Subcutaneous adipose tissue (tissue), 4 donors: ENCODE measurements around the gene BEND7. TPM values are rescaled to one million over a fixed set of nuclear protein-coding genes. Genes with fewer than 3 reads are reported as not detected.

ENCODE experiments used
- CTCF ChIP-seq: fragments of 450-650 bp; IDR thresholded peaks from one replicate; pipeline ENCODE4 v1.5.1; 2016; ENCODE audit warnings: low read depth, mild to moderate bottlenecking, control low read depth, antibody characterized with exemption, moderate library complexity
- total RNA-seq, 4 donors: library from RNA; depleted of rRNA; stranded (reverse); fragments of >200 nt; gene quantifications; one replicate each; pipeline ENCODE4 v1.1.0, GENCODE V29; 2016

Gene BEND7
- total RNA-seq, 4 donors from 2014 or later, result 7.5 to 19.8 (median 11.8) TPM

DNA sequence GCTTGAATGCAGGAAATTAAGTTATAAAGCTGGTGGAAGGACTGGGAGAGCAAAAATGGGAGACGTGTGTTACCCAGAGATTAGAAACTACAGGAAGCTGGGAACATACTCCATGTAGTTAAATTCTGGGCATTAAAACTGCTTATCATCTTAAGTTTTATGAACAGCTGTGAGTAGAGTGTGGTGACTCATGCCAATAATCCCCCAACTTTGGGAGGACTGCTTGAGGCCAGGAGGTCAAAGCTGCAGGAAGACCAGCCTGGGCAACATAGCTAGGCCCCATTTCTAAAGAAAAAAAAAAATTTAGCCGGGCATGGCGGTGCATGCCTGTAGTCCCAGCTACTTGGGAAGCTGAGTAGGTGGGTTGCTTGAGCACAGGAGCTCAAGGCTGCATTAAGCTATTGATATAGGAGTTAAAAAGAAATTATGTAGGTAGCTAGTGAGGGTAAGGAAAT is 124.5 kb downstream of the BEND7 start:
- TF ChIP-seq CTCF, result no peak

GRCh38 chr10:13402021-13402420 is 126.8 kb downstream of the BEND7 start:
- TF ChIP-seq CTCF, result no peak

GRCh38 chr10:13401142-13401541 is 127.7 kb downstream of the BEND7 start:
- TF ChIP-seq CTCF, result no peak

GRCh38 chr10:13400196-13400965 is 128.4 kb downstream of the BEND7 start:
- no peak for TF ChIP-seq CTCF

- TF ChIP-seq CTCF, result no peak
These were observed 129.1 kb downstream of the BEND7 start for GRCh38 chr10:13399752-13400151.

- no peak for TF ChIP-seq CTCF
These were observed 129.6 kb downstream of the BEND7 start for GRCh38 chr10:13399236-13399635.

DNA sequence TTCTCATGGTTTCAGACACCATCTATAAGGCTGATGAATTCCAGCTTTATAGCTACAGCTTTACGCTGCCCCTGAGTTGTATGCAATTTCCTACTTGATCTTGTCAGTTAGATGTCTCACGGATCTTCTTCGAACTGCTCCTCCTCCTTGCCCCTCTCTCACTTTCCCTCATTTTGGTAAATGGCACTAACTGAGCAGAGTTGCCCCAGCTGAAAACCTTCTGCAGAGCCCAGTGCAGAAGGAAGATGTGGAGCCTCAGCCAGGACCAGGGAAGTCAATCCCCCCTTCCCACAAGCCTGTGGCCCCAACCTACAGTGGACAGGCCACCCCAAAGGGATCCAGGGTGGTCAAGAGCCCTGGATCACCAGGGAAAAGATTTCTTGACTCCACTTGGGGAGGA is 131.8 kb downstream of the BEND7 start:
- TF ChIP-seq CTCF, result no peak
